Superior temporal gyrus (tissue), 1 donor: ENCODE measurements around the gene TRAFD1.

Experiments used
- DNase-seq: peaks from one replicate; pipeline ENCODE4 v3.0.0-alpha.2; 2016; ENCODE audit errors: extremely low spot score

The TRAFD1 gene

DNA sequence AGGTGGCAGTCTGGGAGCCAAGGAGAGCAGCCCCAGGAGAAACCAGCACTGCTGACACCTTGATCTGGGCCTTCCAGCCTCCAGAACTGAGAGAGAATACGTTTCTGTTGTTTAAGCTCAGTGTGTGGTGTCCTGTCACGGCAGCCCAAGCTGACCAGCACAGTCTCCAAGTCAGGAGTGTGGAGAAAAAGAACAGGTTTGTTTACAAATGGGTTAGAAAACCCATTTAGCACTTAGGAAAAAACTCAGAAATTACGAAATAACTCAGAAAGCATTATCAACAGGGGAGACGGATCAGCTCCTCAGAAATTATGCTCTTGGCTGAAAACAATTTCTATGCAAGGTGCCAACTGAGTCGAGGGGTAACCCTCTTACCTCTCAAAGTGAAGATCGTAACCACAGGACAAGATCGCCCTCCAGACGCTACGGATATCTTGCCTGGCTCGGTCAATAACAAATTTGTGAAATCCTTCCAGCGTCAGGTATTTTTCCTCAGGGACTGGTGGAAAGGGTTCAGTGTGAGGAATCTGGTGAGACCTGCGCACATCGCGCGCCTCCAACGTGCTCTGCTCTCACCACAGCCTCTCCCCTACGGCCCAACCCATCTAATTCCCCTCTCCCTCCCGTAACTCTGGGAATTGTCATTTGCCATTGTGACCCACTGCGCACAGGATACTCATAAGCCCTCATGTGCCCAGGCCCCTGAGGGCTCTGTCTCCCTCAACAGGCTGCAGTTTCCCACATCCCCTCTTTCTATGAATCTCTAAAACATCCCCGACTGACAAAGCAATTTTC, 50.2 kb downstream of the TRAFD1 start:
- no peak for DNase-seq

- DNase-seq = no peak
Observed at GRCh38 chr12:112176321-112177010, 51.1 kb downstream of the TRAFD1 start.

DNA sequence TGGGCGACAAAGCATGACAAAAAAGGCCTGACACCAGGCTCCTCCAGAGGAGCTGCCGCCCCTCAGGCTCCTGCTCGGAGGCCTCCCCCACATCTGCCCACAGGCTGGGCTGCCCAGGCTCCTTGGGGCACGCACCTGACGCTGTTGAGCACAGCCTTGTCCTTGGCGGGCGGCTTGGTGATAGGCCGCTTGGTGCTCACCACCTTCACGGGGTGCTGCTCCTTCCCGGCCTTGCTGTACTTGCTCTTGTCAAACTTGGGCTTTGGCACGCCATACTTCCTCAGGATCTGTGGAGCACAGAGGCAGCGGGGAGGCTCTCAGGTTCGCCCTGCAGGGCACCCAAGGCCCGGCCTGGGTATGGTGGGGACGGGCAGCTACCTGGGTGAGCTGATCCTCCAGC, 53.4 kb downstream of the TRAFD1 start:
- no peak for DNase-seq

DNA sequence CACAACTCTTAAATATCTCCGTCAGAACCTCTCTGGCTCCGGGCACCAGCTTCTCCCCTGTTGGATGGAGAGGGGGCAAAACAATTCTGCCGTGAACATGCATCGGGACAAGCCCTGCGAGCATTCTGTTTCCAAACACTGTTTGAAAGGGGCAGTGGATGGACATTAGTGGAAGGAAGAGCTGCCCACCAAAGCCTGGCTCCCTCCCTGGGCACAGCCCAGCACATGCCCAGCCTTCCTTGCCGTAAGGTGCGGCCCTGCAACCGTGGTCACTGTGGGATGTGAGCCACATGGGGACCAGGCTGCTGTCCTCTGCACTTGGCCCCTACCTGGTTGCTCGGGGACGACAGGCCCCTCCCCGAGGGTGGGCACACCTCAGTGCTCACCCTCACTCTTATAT, 54.0 kb downstream of the TRAFD1 start:
- no peak for DNase-seq

DNA sequence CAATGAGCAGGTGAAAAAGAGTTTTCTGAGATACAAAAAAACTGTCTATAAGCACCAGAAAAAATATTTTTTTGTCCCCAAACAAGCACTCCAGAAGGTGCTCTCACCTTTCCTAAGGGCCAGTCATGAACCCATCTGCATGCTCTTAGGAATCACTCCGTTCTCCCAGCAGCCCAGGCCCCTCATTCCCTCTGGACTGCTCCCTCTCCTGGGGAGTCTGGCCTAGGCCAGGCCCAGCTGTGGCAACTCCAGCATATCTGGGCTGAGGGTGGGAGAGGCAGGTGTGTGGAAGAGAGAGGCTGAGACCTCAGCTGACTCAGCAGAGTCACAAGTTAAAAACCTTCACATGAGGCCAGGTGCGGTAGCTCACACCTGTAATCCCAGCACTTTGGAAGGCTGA, 54.6 kb downstream of the TRAFD1 start:
- no peak for DNase-seq

DNA sequence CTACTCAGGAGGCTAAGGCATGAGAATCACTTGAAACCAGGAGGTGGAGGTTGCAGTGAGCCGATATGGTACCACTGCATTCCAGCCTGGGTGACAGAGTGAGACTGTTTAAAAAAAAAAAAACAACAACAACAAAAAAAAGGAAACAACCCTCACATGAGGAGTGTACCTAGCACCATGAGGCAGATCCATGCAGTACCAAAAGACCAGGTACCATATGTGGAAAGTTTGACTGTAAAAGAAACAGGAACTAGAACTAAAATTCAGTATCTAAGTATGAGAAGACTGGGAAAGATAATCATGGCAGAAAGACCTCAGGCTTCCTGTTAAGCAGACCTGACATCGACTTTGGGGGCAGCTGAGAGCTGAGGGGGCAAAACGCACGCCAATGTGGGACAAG, 55.1 kb downstream of the TRAFD1 start:
- DNase-seq = no peak

DNA sequence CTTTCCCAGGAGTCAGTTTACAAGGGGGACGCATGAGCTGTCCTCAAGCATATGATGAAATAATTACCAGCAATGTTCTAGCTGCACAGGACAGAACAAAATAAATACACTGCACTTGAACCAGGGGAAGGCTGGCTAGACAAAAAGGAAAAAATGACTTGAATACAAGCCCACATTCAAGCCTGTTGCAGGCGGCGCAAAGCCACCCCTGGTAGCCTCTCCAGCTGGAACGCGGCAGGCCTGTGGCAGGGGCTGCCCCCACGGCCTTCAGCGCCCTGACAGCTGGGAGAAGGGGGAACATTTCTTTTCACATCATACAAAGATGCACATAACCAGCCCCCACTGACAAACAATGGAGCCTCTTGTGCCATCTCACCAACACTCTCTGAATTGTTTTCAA, 57.1 kb downstream of the TRAFD1 start:
- DNase-seq = peak; percentile 98

DNA sequence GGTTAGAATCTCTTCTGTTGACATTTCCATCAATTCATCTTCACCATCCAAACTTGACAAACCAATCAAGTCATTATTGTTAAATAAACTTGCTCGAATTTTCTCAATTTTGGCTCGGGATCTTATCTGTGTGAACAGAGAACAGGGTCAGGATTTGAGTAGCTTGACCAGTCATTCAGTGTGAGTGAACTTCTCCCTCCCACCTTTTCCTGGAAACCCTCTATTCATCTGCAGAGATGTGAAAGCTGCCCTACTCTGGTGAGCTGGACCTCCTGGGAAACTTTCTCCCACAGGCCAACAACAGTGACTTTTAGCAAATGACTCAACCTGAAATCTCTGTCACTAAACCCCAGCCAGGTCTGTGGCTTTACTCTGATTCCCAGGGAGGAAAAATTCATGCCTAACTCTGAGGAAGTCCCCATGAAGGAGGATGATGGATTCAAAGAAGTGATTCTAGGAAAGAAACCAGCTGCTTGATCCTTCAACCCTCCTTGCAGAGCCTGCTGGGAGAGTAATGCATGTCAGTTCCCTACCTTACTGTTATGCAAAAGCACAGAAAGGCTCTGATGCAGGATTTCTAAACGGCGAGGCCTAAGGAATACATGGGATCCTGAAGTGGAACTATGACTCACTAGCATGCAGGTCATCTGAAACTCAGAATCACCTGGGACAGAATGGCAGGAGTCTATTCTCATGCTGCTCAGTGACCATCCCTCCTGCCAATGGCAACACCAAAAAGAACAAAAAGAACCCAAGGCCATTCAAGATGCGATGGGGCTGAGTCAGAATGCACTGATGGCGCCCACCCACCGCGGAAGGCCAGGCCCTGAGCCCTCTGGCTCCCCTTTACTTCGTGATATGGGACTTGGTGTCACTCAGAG, 58.0 kb downstream of the TRAFD1 start:
- DNase-seq = peak; percentile 89

- DNase-seq = no peak
Observed at GRCh38 chr12:112184056-112184887, 58.9 kb downstream of the TRAFD1 start.

DNA sequence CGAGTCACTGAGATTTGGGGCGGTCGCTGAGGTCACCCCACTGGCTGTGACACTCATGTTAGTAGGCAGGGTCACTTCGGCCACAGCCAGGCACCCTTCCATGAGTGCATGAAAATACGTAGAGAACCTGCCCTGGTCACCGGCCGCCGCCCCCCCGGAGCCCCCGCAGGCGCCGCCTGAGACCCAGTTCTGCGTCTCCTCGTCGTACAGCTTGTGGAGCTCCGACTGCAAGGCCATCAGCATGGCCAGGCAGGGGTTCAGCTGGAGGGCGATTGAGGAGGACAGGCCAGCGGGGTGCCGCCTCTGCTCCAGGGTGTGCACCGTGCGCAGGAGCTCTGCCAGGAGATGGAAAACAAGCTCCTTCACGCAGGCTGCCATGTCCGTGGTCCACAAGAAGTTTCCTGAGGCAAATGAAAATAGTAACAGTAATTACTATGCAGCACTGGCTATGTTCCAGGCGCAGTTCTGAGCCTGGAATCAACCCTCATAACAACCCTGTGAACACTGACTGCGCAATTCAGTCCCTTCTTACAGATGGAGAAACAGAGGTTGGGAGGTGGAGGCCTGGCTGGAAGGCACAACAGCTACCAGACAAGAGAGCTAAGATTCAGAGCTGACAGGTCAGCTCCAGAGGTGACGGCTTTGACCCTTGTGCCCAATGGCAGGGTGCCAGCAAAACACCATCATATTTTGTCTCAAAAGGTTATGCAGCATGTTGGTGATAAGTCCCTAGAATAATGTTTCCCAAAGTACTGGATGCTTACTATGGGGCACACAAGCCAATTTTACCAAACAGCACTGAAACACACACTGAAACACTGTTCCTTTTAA, 59.9 kb downstream of the TRAFD1 start:
- DNase-seq = peak; percentile 74

DNA sequence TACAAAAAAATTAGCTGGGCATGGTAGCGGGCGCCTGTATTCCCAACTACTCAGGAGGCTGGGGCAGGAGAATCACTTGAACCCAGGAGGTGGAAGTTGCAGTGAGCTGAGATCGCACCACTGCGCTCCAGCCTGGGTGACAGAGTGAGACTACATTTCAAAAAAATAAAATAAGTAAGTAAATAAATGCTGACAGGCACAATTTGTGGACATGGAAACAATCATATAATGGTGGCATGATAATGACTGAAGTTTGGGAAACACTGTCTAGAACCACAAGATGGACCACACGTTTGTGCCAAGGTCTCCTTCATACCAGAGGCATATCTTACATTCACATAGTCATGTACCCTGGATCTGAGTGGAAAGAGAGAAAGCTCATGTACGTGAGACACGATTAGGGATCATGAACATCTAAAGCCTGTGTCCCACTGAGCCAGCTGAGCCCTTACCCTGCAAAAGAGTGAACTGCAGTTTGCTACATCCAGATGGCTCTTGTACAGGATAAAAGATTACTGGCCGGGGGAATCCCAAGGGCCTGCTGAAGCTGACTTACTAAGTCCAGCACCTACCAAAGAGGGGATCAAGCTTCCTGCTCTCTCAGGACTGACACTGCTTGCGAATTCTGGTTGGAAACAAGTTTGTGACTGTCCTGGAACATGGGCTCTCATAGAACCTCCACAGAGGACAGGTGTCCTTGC, 62.9 kb downstream of the TRAFD1 start:
- no peak for DNase-seq

DNA sequence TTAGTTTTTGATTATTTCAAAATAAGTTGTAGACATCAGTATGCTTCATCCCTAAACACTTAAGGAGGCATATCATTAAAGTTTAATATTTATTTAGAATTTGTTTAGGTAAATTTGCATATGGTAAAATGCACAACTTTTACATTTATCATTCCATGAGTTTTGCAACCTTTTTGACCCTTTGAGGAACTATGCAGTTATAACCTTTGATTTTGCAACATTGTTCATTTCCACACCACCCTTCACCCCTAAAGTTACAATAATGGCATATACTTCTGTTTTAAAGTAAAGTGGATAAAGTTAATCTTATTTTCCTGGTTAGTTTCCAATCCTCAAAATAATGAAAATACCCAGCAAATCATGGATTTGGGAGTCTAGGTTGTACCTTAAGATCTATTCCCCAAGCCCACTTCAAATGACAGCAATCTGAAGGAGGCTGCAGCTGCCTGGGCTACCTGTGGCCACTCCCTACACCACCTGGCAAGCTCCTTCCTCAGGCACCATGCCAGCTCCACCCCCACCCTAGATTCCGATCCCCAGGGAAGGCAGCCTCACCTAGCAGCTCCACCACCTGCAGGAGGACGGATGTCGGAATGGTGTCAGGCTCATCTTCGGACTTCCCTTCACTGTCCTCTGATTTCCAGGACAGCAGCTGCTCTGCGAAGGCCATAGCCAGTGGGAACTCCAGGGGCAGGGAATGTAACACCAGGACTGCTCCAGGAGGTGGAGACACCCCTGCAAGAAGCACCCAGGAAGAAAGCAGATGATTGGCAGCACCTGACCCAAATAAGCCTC, 65.1 kb downstream of the TRAFD1 start:
- DNase-seq = no peak

GRCh38 chr12:112191201-112191600, 65.8 kb downstream of the TRAFD1 start:
- DNase-seq = no peak

- no peak for DNase-seq
Observed at GRCh38 chr12:112191840-112192321, 66.5 kb downstream of the TRAFD1 start.

GRCh38 chr12:112192475-112192874, 67.1 kb downstream of the TRAFD1 start:
- no peak for DNase-seq

- no peak for DNase-seq
Observed at GRCh38 chr12:112194601-112195247, 69.4 kb downstream of the TRAFD1 start.

DNA sequence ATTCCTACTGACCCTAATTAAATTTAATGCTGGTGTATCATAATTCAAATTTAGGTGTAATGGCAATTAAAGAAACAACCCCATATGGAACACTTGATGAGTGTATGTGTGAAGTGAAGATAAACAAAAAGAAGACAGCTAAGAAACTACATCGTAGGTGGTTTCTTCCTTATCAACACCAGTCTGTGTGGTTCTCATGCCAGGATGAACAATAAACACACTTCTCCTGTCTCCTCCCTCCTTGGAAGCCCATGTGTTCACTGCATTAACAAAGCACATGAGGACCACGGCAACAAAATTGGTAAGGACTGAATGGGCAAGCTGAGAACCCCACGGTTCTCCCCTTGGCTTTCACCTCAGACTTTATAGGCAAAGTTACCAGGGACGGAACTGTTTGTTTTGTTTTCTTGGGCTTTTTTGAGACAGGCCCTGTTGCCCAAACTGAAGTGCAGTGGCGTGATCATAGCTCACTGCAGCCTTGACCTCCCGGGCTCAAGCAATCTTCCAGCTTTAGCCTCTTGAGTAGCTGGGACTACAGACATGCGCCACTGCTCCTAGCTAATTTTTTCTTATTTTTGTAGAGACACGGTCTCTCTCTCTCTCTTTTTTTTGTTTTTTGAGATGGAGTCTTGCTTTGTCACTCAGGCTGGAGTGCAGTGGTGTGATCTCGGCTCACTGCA, 71.0 kb downstream of the TRAFD1 start:
- DNase-seq = no peak
